DMS114 treated with DMSO at 0.1 percent for 48 hours (cell line): ENCODE measurements around the gene CMC2.

Experiments used
- DNase-seq: peaks from one replicate; lab custom pipeline; 2025; ENCODE audit not compliant: unreplicated experiment; lab: John Stamatoyannopoulos, UW

The CMC2 gene

GRCh38 chr16:80936410-80936809 lies 70.3 kb downstream of the CMC2 start:
- no peak for DNase-seq

GRCh38 chr16:80935691-80936090 lies 71.0 kb downstream of the CMC2 start:
- no peak for DNase-seq

GRCh38 chr16:80932708-80933095 lies 74.0 kb downstream of the CMC2 start:
- DNase-seq: no peak

DNA sequence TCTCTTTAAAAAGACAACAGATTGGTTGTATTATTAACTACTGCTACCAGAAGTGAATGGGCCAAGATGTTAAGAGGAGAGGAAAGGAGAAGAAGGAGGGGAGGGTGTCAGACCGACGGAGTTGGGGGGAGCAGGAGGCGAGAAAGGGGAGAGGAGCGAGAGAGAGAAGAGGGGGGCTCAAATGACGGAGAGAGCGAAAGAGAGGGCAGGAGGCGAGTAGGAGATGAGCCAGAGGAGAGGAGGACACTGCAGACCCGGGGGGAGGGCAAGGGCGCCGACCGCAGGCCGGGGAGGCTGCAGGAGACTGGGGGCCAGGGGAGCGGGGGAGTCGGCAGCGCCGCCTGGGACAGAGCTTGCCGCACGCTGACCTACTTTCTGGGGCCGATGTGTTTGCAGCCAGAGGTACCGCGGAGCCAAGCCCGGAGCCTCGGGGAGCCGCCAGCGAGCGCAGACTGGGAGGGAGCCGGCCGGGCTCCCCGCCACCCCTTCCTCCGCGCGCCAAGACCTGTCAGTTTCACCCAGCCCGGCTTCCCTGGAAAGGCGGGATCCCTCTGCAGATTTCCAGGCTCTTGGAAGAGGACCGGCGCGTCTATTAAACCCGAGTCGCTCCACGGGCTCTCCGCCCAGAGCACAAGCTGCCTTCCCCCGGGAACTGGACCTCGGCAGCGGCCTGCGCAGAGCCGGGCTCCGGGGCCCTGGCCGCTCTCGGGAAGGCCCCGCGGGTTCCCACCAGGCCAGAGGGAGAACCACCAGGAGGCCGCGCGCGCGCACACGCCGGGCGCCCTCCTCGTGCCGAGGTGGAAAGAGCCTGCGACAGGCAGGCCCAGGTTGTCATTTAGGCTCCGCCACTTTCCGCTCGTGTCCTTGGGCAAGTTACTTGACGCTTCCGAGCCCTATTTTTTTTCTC lies 74.6 kb downstream of the CMC2 start:
- peak; percentile 37 for DNase-seq

DNA sequence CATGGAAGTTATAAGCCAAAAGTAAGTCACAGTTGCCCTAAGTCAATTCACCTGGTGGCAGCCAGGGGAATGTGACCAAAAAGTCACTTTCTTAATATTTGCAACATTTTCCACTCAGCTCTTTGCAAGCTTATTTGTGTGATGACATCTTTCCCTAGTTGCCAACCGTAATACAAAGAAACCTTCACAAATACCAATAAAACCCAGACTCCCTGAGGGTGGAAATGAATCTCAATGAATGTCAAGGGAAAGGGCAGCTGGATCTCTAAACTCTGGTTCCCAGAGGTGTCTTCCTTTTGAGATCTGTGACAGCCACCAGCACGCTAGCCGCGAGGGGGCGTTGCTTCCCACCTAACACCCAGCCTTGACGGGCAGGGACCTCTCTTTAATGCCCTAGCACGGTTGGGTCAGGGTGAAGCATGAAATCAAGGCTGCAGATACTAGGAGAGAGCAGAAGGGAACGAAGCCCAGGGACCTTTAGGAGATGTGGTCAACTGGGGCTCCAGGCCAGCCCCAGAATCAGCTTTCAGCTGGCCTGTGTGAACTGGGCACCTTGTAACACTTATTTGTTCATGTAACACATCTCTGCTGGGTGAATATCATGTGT lies 82.2 kb downstream of the CMC2 start:
- no peak for DNase-seq

DNA sequence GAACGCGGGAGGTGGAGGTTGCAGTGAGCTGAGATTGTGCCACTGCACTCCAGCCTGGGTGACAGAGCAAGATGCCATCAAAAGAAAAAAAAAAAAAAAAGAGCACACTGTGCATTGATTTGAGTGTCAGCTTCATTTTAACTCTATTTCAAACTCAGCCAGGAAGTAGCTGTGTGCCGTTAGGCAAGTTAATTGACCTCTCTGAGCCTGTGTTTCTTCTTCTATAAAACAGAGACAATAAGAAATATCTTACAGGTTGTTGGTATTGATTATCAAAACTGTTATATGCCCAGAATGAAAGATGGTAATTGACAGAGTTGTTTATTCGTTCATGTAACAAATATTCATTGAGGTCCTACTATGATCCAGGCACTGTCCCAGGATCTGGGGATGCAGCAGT lies 83.3 kb downstream of the CMC2 start:
- no peak for DNase-seq
